ENCODE data around the gene CREG1.
"Not testable (repeated sequence)": the region's sequence is repeated elsewhere in the genome, so short reads cannot be mapped to it uniquely, and the experiment has no call there.

Gene CREG1

DNA sequence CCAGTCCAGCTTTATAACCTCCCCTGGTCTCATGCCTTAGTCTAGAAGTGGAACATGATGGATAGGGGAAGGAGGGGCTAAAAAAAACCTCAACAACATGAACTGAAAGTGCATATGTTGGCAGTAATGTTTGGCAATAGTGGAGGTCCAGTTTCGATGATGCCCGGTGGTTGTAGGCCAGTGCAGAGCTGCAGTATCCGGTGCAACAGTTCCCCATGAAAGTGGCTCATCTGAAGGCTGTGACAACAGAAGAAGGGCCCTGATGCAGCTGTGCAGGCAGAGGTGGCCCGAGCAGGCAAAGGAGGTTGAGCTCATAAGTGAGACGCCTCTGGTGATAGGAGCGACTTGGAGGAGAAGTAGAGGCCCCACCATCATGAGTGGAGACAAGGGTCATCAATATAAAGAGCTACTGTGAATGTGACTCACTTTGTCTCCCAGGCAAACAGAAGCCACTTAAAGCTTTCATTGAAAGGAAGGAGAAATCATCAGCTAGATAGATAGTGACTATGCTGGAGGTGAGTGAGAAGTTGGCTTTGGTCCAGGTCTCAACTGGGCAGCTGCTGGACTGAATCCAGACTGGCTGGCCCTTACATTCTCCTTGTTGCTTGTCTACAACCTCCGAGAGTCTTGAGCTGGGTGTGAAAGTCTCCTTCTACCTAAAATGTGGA lies 10.2 kb upstream of the CREG1 start:
- DNase-seq (ENCODE audit: low spot score): no peak

DNA sequence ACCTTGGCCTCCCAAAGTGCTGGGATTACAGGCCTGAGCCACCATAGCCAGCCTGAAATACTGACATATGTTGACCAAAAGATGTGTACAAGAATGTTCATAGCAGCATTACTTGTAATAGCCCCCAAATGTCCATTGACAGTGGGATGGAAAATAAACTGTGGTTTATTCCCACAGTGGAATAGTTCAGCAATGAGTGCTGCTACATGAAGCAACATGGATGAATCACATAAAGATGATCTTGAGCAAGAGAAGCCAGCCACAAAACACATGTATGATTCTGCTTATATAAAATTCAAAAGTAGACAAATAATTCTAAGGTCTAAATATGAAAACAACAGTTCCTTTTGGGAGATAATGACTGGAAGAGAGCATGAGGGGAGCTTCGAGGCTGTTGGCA lies 9.1 kb upstream of the CREG1 start:
- DNase-seq (ENCODE audit: low spot score): no peak

DNA sequence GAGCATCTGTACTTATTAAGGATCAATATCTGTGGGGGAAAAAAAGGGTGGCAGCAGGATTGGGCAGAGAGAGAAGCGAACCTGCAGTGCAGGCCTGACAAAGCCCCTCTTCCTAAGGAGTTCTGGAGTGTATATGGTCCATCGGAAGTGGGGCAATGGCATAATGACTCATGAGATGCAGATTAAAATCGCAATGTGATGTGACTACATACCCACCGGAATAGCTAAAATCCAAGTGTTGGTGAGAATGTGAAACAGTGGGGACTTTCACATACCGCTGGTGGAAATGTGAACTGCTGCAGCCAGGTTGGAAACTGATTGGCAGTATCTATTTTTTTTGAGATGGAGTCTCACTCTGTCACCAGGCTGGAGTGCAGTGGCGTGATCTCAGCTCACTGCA lies 8.2 kb upstream of the CREG1 start:
- no peak for DNase-seq (ENCODE audit: low spot score)

DNA sequence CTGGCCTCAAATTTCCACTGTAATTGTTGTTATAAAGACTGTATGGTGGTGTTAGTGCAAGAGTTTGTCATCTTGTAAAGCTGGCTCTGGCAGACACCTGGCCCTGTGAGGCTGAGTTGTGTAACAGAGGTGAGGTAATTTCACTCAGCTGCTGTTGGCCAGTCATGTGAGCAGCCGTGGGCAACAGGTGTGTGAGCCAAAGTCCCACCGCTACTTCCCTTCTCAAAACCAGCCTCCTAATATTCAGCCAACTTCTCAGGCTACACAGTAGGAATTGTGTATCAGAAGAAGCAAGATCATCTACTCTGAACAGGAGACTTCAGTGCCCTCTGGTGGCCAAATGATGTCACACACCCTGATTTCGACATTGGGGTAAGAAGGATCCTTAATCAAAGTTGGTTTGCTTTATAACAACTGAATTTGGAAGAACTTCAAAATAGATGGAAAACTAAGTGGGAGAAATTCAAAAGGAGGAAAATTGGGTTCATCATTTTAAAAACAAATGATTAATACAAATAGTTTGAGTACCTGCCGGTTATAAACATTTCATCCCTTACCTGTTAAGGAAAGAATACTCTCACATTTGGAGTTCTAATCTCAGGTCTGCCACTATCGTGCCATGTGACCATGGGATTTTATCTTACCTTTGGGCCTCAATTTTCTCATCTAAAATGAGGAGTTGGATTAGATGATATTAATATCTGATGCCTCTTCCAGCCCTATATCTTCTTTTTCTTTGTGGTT lies 2.6 kb upstream of the CREG1 start:
- peak; percentile 86 for DNase-seq (ENCODE audit: low spot score)

DNA sequence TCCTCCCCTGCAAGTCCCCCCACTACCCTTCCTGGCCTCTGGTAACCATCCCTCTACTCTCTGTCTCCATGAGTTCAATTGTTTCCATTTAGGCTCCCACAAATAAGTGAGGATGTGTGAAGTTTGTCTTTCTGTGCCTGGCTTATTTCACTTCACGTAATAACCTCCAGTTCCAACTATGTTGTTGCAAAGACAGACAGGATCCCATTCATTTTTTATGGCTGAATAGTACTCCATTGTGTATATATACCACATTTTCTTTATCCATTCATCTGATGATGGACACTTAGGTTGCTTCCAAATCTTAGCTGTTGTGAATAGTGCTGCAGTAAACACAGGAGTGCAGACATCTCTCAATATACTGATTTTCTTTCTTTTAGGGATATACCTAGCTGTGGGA lies 1.5 kb upstream of the CREG1 start:
- DNase-seq (ENCODE audit: low spot score): not testable (repeated sequence)

DNA sequence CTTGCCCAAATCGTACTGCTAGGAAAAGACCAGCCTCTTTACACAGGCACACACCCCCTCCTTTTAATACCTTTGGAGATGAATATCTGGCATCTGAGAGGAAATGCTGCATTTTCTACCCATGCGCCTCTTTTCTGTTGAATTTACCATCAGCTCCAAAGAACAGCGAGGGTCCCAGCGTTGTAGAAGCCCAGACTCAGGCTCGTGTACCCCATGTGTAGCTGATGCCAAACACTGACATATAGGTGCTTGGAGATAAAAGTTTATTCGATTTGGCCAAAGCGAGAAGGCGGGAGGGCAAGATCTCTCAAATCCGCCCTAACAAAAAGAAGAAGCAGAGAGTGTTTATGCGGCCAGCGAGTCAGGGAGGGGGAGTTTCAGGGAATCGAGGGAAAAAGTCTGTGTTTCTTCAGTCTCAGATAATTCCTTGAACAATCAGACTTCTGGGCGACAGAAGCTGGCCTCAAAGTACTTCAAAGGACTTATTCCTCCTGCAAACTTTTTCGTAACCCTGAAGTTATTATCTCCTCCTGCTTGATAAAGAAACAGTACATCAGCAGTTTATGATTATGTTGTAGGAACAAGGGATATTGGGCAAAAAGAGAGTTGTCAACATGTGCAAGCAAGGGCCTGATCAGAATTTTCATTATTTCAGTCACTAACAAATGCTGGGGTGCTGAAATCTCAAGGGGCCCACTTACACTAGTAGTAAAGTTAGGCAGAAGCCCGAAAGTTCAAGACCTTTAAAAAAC lies 642 bp upstream of the CREG1 start:
- no peak for DNase-seq (ENCODE audit: low spot score)

DNA sequence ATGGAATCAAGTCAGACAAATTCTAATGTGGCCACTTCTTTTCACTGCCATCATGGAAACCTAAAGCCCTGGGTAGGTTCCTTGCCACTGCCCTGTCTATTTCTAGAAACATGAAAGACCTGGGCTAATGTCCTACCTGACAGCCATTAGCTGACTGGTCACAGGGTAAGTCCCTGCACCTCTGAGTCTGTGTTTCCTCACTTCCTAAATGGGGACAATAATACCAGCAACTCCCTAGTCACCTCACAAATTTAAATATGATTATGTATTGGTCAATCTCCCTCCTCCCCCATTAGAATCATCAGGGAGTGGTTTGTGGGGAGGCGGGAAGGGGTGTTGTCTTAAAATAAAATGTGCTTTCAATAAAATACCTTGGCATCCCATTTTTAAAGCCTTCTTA lies 2.2 kb downstream of the CREG1 start:
- no peak for DNase-seq (ENCODE audit: low spot score)

DNA sequence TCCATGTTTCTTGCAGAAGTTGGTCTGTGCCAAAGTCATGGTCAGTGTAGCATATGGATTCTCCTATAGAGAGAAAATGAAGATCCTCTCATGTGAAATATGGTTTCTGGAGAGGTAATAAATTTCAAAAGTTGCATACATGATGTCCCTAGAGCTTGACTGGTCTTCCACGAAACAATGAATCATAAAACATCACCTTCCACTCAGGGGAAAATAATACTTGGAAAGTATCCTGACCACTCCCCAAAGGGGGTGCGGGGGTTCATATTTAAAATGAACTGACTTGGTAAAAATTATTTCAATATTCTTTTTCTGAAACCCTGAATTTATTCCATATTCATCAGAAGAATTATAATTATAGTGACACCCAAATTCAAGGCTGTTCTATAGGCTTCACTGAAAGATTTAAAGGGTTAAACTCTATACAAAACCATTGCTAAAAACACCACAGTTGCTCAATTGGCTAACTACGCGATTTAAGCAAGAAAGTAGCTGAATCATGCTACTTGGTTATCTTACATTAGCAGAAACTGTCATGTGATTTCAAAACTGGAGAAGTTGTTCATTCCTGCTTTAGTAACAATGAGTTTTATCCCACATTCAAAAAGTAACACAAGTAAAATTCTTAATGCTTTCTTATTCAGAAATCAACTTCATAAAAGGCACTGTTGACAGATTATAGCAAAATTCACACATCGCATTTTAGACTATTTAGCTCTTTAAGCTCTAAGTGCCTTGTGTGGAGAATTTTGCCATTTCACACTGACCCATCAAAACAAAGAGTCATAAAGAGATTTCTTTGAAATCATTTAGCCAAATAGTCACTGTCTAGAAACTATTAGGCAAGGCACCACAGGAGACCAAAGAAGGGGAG lies 5.3 kb downstream of the CREG1 start:
- DNase-seq (ENCODE audit: low spot score): no peak

DNA sequence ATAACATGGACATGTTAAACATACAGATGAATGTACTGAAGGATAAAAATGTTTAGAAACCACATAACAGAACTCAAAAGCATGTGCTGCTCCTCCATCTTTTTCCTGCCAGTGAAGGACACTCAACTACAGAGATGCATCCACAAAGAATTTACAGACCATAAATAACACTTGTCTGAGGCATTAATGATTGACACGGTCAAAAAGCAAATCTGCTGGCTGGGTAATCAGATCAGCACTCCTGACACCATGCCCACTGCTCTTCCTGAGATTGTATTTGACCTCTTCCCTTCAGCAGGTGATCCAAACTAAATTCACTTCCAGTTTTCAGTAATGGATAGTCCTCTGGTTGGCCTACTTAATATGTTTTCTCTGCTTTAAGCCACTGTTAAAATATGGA lies 6.6 kb downstream of the CREG1 start:
- no peak for DNase-seq (ENCODE audit: low spot score)

DNA sequence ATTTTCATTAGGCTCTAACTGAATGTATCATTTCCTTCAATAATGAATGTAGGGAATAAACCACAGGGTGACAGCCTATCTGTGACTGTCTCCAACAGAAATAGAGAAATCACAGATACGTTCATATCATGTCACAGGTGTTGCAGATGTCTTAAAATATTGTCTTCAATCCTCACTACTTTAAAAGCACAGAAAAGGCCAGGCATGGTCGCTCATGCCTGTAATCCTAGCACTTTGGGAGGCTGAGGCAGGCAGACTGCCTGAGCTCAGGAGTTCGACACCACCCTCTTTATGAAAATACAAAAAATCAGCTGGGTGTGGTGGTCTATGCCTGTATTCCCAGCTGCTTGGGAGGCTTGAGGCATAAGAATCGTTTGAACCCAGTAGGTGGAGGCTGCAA lies 8.2 kb downstream of the CREG1 start:
- DNase-seq (ENCODE audit: low spot score): no peak

DNA sequence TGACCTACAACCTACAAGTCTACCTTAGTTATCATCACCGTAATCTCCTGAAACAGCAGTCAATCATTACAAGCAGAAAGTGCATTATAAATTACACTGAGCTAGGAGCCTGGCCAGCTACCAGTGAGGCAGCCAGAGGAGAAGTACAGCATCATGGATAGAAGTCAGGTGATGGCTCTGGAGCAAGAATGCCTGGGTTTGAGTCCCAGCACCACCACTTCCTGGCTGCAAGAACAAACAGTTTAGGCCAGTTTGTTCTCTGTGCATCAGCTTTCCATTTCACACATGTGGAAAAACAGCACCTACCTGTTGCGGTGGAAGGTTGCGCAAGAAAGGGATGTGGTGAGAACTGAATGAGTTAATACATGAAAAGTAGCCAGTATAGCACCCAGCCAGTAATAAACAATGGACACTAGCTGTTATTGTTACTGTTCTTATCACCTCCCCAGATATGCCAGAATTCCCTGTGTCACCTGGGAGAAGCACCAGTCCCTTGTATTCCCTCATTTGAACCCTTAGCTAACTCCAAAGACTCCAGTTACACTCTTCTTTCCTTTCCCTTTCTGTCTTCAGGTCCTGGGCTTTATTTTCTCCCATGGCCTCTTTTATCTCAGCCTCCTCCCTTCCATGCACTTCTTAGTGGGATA lies 9.0 kb downstream of the CREG1 start:
- DNase-seq (ENCODE audit: low spot score): no peak

DNA sequence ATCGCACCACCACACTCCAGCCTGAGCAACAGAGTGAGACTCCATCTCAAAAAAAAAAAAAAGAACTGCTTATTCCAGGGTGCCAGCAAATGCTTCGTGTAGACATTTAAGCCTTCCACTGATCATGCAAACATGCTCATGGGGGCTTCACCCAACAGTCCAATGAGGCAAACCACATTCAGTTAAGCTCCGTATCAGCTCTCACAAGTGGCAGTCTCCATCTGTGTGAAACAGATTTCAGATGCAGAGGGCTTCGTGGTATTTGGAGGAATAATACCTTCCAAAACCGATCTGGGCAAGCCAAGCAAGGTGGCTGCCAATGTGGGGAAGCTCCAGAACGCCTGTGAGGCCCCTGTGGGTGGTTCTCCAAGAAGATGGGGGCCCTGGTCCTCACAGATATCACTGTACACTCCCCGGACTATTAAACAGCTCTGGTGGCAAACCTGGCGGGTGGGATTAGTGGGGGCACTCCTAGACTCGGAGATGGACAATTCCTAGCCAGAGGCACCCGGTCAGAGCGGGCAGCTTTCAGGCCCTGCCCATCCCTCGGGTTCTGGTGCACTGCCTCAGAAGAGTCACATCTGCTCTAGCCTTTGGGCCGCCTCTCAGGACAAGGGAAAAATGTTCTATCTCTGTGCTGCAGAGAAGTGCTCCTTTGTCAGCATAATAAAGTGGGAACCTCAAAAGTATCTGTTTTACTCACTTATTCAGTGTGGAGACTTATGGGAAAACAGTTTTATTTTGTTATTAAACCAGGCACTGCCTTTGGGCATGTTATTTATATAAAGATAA lies 10.2 kb downstream of the CREG1 start:
- DNase-seq (ENCODE audit: low spot score): no peak

DNA sequence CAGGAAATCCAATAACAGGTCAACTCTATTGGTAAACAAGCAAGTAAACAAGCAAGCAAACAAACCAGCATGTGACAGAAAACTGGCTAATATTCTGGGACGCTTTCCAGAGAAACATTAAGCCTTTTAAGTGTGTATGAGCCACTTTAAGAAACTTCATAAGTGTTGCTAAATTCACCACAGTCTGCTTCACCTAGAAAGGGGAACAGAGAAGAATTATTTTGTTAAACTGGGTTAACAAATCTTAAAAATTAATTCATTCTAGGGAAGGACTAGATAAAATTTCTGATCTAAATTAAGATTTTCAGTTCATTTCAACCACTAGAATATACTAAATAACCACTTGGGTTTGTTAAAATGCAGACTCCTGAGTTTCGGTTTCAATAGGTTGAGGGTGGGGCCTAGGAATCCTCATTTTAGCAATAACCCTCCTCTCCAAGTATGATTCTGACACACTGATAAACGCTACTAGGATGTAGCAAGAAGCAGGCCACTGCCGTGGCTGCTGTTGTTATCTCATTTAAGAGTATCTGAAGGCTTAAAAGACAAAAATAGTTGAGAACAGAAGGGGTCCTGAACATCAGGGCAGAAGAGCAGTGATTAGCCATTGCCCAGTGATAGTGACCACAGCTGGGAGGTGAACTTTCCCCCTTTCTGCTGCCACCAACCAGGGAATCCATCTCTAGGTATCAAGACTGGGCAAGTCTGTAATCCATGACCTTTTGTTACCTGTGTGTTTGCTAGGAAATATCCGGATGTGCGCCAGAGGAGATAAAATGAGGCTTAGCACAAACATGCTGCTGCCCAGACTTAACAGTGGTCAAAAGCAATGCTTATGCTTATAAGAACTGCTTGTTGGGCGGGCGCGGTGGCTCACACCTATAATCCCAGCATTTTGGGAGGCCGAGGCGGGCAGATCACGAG lies 11.2 kb downstream of the CREG1 start:
- DNase-seq (ENCODE audit: low spot score): no peak

DNA sequence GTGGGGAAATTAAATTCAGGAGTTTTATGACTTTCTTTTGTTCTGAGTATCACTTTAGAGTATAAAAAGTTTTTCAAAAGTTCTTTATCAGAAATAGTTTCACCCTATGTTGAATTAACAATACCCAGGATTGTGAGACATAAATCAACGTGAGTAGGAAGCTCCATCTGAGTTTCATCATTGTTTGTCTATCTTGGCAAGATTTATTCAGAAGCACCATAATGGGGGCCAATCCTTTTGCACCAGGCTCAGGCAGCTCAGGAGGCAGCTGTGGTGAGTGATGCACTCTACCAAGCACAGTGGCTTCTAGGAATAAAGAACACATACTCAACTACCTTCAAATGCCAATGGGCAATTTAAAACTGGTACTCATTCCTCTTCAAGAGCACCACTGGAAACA lies 12.0 kb downstream of the CREG1 start:
- no peak for DNase-seq (ENCODE audit: low spot score)

DNA sequence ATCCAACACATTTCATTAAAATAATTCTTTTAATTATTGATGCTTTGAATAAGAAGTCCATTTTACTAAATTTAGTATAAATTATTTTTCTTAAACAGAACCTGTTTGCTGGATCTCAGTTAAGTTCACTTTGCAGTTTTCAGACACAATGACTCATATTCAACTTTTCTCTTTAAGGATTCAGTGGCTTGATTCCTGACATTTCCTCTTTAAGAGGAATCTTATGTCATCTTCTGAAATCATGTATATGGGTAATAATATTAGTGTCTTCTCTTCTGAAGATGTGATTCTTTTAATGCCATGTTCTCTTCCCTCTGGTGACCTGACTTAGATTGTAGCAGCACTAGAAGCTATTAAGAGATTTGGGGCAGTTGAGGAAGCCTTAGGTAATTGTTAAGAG lies 12.6 kb downstream of the CREG1 start:
- no peak for DNase-seq (ENCODE audit: low spot score)

DNA sequence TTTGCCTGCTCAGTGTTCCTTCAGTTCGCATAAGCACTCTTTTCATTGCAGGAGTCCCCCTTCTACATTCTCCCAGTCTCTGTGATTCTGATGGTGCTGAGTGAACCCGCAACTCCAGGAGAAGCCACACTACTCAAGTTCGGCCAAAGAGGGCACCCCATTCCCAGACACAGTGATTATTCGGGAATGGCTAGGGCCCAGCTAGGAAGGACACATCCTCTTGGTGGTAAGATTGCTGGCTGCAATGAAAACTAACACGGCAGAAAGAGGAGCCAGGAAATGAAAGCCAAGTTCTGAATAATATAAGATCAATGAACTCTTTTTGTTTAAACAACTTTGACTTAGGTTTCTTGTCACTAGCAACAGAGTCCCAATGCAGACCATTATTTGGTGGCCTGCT lies 14.9 kb downstream of the CREG1 start:
- DNase-seq (ENCODE audit: low spot score): peak; percentile 75

DNA sequence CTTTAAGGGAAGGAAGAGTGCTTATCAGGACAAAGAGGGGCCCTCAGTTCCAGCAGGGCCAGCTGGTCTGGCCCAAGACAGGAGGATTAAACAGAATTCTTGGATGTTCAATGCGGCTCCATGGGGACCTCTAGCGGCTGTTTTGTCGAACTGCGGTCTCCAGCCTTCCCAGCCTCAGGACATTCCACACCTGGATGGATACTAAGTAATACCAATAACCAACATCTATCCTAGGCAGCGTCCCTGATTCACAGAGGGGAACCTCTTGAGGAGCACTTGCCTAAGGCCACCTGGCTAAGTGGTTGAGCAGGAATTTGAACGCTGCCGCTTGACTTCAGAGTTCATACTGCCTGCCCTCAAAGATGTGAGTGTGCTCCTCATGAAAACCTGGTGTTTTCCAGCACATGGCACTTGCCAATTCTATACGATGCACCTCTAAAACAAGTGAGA lies 19.7 kb downstream of the CREG1 start:
- DNase-seq (ENCODE audit: low spot score): peak; percentile 94

DNA sequence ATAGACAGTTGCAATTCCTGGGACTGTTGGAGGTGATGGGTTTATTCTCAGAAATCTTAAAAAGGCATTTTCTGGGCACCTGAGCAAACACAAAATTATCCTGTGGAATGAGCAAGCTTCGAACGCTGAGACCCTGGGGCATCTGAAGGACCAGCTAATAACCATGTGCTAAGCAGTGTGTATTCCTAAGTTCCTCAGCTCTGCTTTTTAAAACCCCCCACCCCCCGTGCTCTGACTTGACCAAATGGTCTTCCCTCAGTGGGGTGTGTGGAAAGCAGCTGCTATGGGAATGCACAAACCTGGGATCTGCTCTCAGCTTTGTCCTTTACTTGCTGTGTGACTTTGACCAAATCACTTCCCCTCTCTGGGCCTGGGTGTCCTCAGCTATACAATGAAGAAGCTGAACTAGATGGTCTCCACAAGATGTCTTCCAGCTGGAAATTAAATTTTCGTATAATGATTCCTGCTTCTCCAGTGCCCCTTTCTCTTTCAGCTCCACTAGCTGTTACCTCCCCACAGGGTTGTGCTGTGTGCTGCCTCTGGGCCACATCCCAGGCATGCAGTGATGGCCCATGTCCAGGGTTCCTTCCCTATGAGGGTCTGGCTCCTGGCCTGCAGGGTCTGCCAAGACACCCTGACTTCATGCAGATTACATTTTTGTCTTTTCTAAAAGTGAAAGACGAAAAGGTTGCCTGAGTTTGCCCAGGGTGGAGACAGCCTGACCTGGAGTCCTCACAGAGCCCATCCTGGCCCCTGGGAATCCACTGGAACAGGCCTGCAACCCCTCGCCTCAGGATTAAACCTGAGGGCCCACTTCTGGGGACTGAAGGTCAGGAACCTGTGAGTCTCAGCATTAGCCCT lies 20.4 kb downstream of the CREG1 start:
- peak; percentile 61 for DNase-seq (ENCODE audit: low spot score)

DNA sequence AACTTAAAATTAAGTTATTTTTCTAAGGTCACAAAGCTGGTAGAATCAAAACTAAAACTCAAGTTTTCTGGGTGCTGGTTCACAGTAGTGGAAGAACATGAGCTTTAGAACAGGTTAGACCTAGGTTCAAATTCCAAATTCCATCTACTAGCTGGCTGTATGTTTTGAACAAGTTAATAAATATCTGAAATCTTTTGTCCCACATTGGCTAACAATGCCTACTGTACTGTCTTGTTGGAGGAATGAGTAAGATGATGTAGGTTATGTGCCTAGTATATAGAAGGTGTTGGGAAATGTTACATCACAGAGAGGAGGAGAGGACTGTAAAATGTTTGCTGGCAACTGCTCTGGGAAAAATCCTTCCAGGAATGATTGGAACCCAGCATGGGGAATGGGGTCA lies 21.2 kb downstream of the CREG1 start:
- DNase-seq (ENCODE audit: low spot score): no peak
